IMR-90 (cell line): ENCODE results near the gene BEST1. TPM values are rescaled to one million over a fixed set of nuclear protein-coding genes. Genes with fewer than 3 reads are reported as not detected.

ENCODE experiments used
- ATAC-seq: fragments of 200-7000 bp; cut with Tn5 transposase; 2 replicates; pipeline ENCODE4 v1.9.1; 2020; ENCODE audit warnings: low read depth, mild to moderate bottlenecking, moderate library complexity
- BruUV-seq: library from RNA; stranded (reverse); fragments of 400-500 nt; replicated peaks from 2 replicates; lab custom pipeline; 2021; lab: Mats Ljungman, UMichigan
- CTCF ChIA-PET: fragments of 300-600 bp; formaldehyde crosslinking; extraction: SDS; loops from one replicate; lab custom pipeline; 2021; ENCODE audit warnings: antibody characterized with exemption; lab: Yijun Ruan, JAX
- POLR2A ChIA-PET: fragments of 300-600 bp; sonication (Branson Sonifier 250); formaldehyde crosslinking; loops from one replicate; lab custom pipeline; 2022; ENCODE audit warnings: antibody characterized with exemption; ENCODE audit not compliant: unreplicated experiment; lab: Charles Lee
- DNase-seq: peaks from one replicate; pipeline ENCODE4 v3.0.0; 2013
- H2AFZ ChIP-seq: replicated peaks from 2 replicates; pipeline ENCODE3; 2013; ENCODE audit warnings: low read length, mild to moderate bottlenecking; ENCODE audit not compliant: poor library complexity
- H2AK5ac ChIP-seq: 2 replicates; pipeline ENCODE4 v1.6.1; 2013; ENCODE audit warnings: low read depth, low read length, inconsistent platforms
- H2AK9ac ChIP-seq: replicated peaks from 2 replicates; pipeline ENCODE3; 2013; ENCODE audit warnings: mild to moderate bottlenecking, low read depth, low read length, moderate library complexity; ENCODE audit not compliant: poor library complexity
- H2BK120ac ChIP-seq: 2 replicates; pipeline ENCODE4 v1.6.1; 2013; ENCODE audit warnings: low read depth, low read length, inconsistent platforms
- H2BK15ac ChIP-seq: 3 replicates; pipeline ENCODE4 v1.6.1; 2013; ENCODE audit warnings: low read depth, low read length, inconsistent platforms
- H2BK20ac ChIP-seq: 2 replicates; pipeline ENCODE4 v1.6.1; 2013; ENCODE audit warnings: low read depth, mild to moderate bottlenecking, inconsistent platforms, low read length, moderate library complexity
- H2BK5ac ChIP-seq: 2 replicates; pipeline ENCODE4 v1.6.1; 2013; ENCODE audit warnings: mild to moderate bottlenecking, low read depth, low read length, inconsistent platforms; ENCODE audit not compliant: poor library complexity, severe bottlenecking
- H3K14ac ChIP-seq: replicated peaks from 2 replicates; pipeline ENCODE4 v1.6.1; 2013; ENCODE audit warnings: low read depth, low read length, inconsistent platforms
- H3K18ac ChIP-seq: 2 replicates; pipeline ENCODE4 v1.6.1; 2013; ENCODE audit warnings: low read depth, low read length, control low read depth
- H3K23ac ChIP-seq: 2 replicates; pipeline ENCODE4 v1.6.1; 2013; ENCODE audit warnings: low read depth, low read length, inconsistent platforms
- H3K27ac ChIP-seq: 2 replicates; pipeline ENCODE4 v1.5.1; 2013; ENCODE audit warnings: mild to moderate bottlenecking, control low read depth, low read length; ENCODE audit not compliant: insufficient read depth
- H3K27me3 ChIP-seq: 2 replicates; pipeline ENCODE4 v1.6.1; 2013; ENCODE audit warnings: low read length; ENCODE audit not compliant: control insufficient read depth, insufficient read depth
- H3K36me3 ChIP-seq: 2 replicates; pipeline ENCODE4 v1.6.1; 2013; ENCODE audit warnings: low read length, mixed read lengths; ENCODE audit not compliant: control insufficient read depth, insufficient read depth
- H3K4ac ChIP-seq: 2 replicates; pipeline ENCODE4 v1.6.1; 2013; ENCODE audit warnings: low read depth, low read length, inconsistent platforms
- H3K4me1 ChIP-seq: 2 replicates; pipeline ENCODE4 v1.6.1; 2013; ENCODE audit warnings: low read length, mixed read lengths; ENCODE audit not compliant: control insufficient read depth, insufficient read depth
- H3K4me2 ChIP-seq: 2 replicates; pipeline ENCODE4 v1.6.1; 2013; ENCODE audit warnings: low read depth, mild to moderate bottlenecking, control low read depth, low read length, moderate library complexity
- H3K4me3 ChIP-seq: 2 replicates; pipeline ENCODE4 v1.5.1; 2013; ENCODE audit warnings: low read depth, mild to moderate bottlenecking, control low read depth, low read length, moderate library complexity; ENCODE audit not compliant: insufficient read depth
- H3K56ac ChIP-seq: 2 replicates; pipeline ENCODE4 v1.6.1; 2013; ENCODE audit warnings: low read length, inconsistent platforms; ENCODE audit not compliant: insufficient read depth; ENCODE audit errors: extremely low read depth
- H3K79me1 ChIP-seq, 2 experiments: 2 replicates each; pipeline ENCODE4 v1.6.1; 2013; ENCODE audit warnings: low read length in 2 of 2, inconsistent platforms in 1 of 2, low read depth in 1 of 2
- H3K9ac ChIP-seq: 2 replicates; pipeline ENCODE4 v1.6.1; 2013; ENCODE audit warnings: low read depth, low read length, control low read depth
- H3K9me1 ChIP-seq: 2 replicates; pipeline ENCODE4 v1.6.1; 2013; ENCODE audit warnings: low read length, inconsistent platforms; ENCODE audit not compliant: insufficient read depth
- H3K9me3 ChIP-seq: 2 replicates; pipeline ENCODE4 v1.6.1; 2013; ENCODE audit warnings: low read length; ENCODE audit not compliant: control insufficient read depth, insufficient read depth
- H4K20me1 ChIP-seq: 2 replicates; pipeline ENCODE4 v1.6.1; 2013; ENCODE audit warnings: low read length, inconsistent platforms; ENCODE audit not compliant: insufficient read depth
- H4K5ac ChIP-seq: 2 replicates; pipeline ENCODE4 v1.6.1; 2013; ENCODE audit warnings: mild to moderate bottlenecking, low read depth, low read length, control low read depth
- H4K8ac ChIP-seq, 2 experiments: 2 replicates each; pipeline ENCODE4 v1.6.1; 2013; ENCODE audit warnings: low read depth in 2 of 2, low read length in 2 of 2, control low read depth in 1 of 2, inconsistent platforms in 1 of 2
- H4K91ac ChIP-seq: 2 replicates; pipeline ENCODE4 v1.6.1; 2013; ENCODE audit warnings: low read depth, low read length, inconsistent platforms; ENCODE audit not compliant: insufficient read depth
- BHLHE40 ChIP-seq: fragments of 150-350 bp; IDR thresholded peaks from 2 replicates; pipeline ENCODE4 v1.6.1; 2016; ENCODE audit warnings: mild to moderate bottlenecking, low read depth, low read length
- CEBPB ChIP-seq: IDR thresholded peaks from 2 replicates; pipeline ENCODE4 v1.6.1; 2012; ENCODE audit warnings: low read depth, low read length, improper control_type of control experiment
- CHD1 ChIP-seq: IDR thresholded peaks from 2 replicates; pipeline ENCODE4 v1.6.1; 2012; ENCODE audit warnings: low read depth, low read length, improper control_type of control experiment
- CTCF ChIP-seq: conservative IDR thresholded peaks from 2 replicates; pipeline ENCODE4 v1.5.1; 2012; ENCODE audit warnings: mild to moderate bottlenecking, low read depth, low read length, improper control_type of control experiment
- ELK1 ChIP-seq: fragments of 150-350 bp; IDR thresholded peaks from 2 replicates; pipeline ENCODE4 v1.6.1; 2016; ENCODE audit warnings: low read depth, mild to moderate bottlenecking, low read length, moderate library complexity, borderline replicate concordance
- MAFK ChIP-seq: IDR thresholded peaks from 2 replicates; pipeline ENCODE4 v1.6.1; 2012; ENCODE audit warnings: low read depth, low read length, improper control_type of control experiment
- MAZ ChIP-seq: IDR thresholded peaks from 2 replicates; pipeline ENCODE4 v1.6.1; 2012; ENCODE audit warnings: low read depth, mild to moderate bottlenecking, low read length, improper control_type of control experiment, moderate library complexity, borderline replicate concordance
- MXI1 ChIP-seq: IDR thresholded peaks from 2 replicates; pipeline ENCODE4 v1.6.1; 2012; ENCODE audit warnings: low read depth, mild to moderate bottlenecking, low read length, moderate library complexity, borderline replicate concordance
- NFE2L2 ChIP-seq: fragments of 150-350 bp; IDR thresholded peaks from 2 replicates; pipeline ENCODE4 v1.6.1; 2016; ENCODE audit warnings: low read depth, mild to moderate bottlenecking, low read length
- POLR2A ChIP-seq: IDR thresholded peaks from 2 replicates; pipeline ENCODE4 v1.6.1; 2012; ENCODE audit warnings: mild to moderate bottlenecking, low read depth, low read length
- RAD21 ChIP-seq: IDR thresholded peaks from 2 replicates; pipeline ENCODE4 v1.6.1; 2012; ENCODE audit warnings: low read length, improper control_type of control experiment
- RCOR1 ChIP-seq: IDR thresholded peaks from 2 replicates; pipeline ENCODE4 v1.6.1; 2012; ENCODE audit warnings: mild to moderate bottlenecking, low read length, improper control_type of control experiment; ENCODE audit not compliant: insufficient replicate concordance
- RFX5 ChIP-seq: IDR thresholded peaks from 2 replicates; pipeline ENCODE4 v1.8.0; 2012; ENCODE audit warnings: low read depth, mild to moderate bottlenecking, low read length, moderate library complexity
- SMC3 ChIP-seq: fragments of 150-350 bp; IDR thresholded peaks from 2 replicates; pipeline ENCODE4 v1.6.1; 2016; ENCODE audit warnings: low read depth, mild to moderate bottlenecking, antibody characterized with exemption, low read length, moderate library complexity
- USF2 ChIP-seq: fragments of 150-350 bp; IDR thresholded peaks from 2 replicates; pipeline ENCODE4 v1.6.1; 2017; ENCODE audit warnings: mild to moderate bottlenecking, antibody characterized with exemption, low read length, low read depth
- WGBS, 2 experiments: methylation state at CpG; one replicate each; pipeline versions ENCODE4 v1.1.5 to v1.1.7; 2013; ENCODE audit warnings: missing lambda C conversion rate in 2 of 2; ENCODE audit not compliant: insufficient read length in 1 of 2; ENCODE audit errors: extremely low coverage in 2 of 2; 5-methylcytosine and 5-hydroxymethylcytosine counted together
- dilution Hi-C: fragments of 300-500 bp; cut with HindIII; formaldehyde crosslinking; loops from one replicate; pipeline ENCODE4 v1.14.3; 2018; ENCODE audit warnings: low sequenced_read_pairs; ENCODE audit not compliant: unreplicated experiment
- in situ Hi-C: fragments of 300-500 bp; cut with MboI; formaldehyde crosslinking; loops from 3 replicates; pipeline ENCODE4 v1.14.3; 2019; ENCODE audit warnings: low sequenced_read_pairs, inconsistent platforms, mixed read lengths
- intact Hi-C: fragments of 100-400 bp; cut with micrococcal nuclease; formaldehyde crosslinking; loops from 2 replicates; pipeline ENCODE4 v1.10.0; 2022
- polyA plus RNA-seq, 3 experiments: library from polyadenylated mRNA; depleted of rRNA; stranded (reverse); fragments of >200 nt; gene quantifications; 2 replicates each; pipeline ENCODE4 v1.2.3, GENCODE V29; 2012; ENCODE audit warnings: low replicate concordance in 1 of 3
- total RNA-seq: library from RNA; depleted of rRNA; stranded (reverse); fragments of >200 nt; gene quantifications from 2 replicates; pipeline ENCODE4 v1.2.3, GENCODE V29; 2012

Gene BEST1
- total and polyA plus RNA-seq, 2 of the 4 experiments (the other 2 are of a cell fraction) = 0.90 to 1.4 TPM

GRCh38 chr11:62012832-62013461, 62.8 kb downstream of the BEST1 start:
- H3K79me1 ChIP-seq = no peaks in the 10 kb centered on the region
- peak overlapping the region; percentile 42; the same call in 1 of the 2 replicates for H2BK20ac ChIP-seq
- peak; percentile 27; the same call in 1 of the 2 replicates for ATAC-seq
- 0 out of 2 replicates have a peak overlapping the region, but pooled peaks have one; percentile 27 for H3K4ac ChIP-seq
- no peak overlapping the region for H3K27ac ChIP-seq
- H3K14ac ChIP-seq = 0 out of 2 replicates have a peak overlapping the region, but pooled peaks have one; percentile 5
- H2AK5ac ChIP-seq = peak overlapping the region; percentile 43
- no peaks in the 10 kb centered on the region for H4K20me1 ChIP-seq
- ChIA-PET POLR2A (no interaction called here), CTCF (no interaction called here)
- H3K36me3 ChIP-seq = no peaks in the 10 kb centered on the region
- H3K9ac ChIP-seq = no peak overlapping the region
- H2AK9ac ChIP-seq = peak overlapping the region; percentile 52
- H3K18ac ChIP-seq = no peak overlapping the region
- no TSS peak for BruUV-seq
- H2AFZ ChIP-seq = peak overlapping the region; percentile 41
- no peak overlapping the region for H3K4me2 ChIP-seq
- H3K56ac ChIP-seq = no peak overlapping the region
- in situ Hi-C loops (no loop called here), intact Hi-C loops (no loop called here), dilution Hi-C loops (no loop called here)
- H2BK120ac ChIP-seq = 0 out of 2 replicates have a peak overlapping the region, but pooled peaks have one; percentile 15
- H3K4me1 ChIP-seq = peaks cover 8% of the 10 kb centered on the region; the same call in 1 of the 2 replicates
- no peak overlapping the region for H4K8ac ChIP-seq
- no peak overlapping the region for H4K5ac ChIP-seq
- H3K27me3 ChIP-seq = peaks cover 3% of the 10 kb centered on the region; the same call in 1 of the 2 replicates
- H4K91ac ChIP-seq = peak overlapping the region; percentile 33; the same call in 1 of the 2 replicates
- H2BK5ac ChIP-seq = no peak overlapping the region
- H3K9me1 ChIP-seq = 0 out of 2 replicates have a peak, but pooled peaks cover 4% of the 10 kb centered on the region
- no peaks in the 10 kb centered on the region for H3K9me3 ChIP-seq
- DNase-seq = no peak
- 55% methylated on average over 2 of the region's 5 CpGs; no CpG with 5 or more reads in 1 of the 2 experiments for WGBS, 2 experiments
- no peak overlapping the region for H3K4me3 ChIP-seq
- 0 out of 2 replicates have a peak overlapping the region, but pooled peaks have one; percentile 38 for H3K23ac ChIP-seq
- peak overlapping the region; percentile 14; the same call in 1 of the 3 replicates for H2BK15ac ChIP-seq
- no peak for TF ChIP-seq NFE2L2
- TF ChIP-seq CEBPB = no peak
- no peak for TF ChIP-seq RCOR1
- TF ChIP-seq CHD1 = no peak
- TF ChIP-seq SMC3 = no peak
- no peak for TF ChIP-seq ELK1
- no peak for TF ChIP-seq CTCF
- no peak for TF ChIP-seq BHLHE40
- no peak for TF ChIP-seq MAFK
- no peak for TF ChIP-seq RAD21
- TF ChIP-seq MXI1 = no peak
- no peak for TF ChIP-seq USF2
- no peak for TF ChIP-seq POLR2A
- no peak for TF ChIP-seq RFX5
- no peak for TF ChIP-seq MAZ
